ENCODE results near the gene SLC7A4.

- TF ChIP-seq SP1 (IDR thresholded peaks at IDR 0.05) (no peak), L3MBTL2 (conservative IDR thresholded peaks at IDR 0.05) (no peak), FOXA1 (IDR thresholded peaks at IDR 0.05) (no peak), HDGF (IDR thresholded peaks at IDR 0.05; ENCODE audit: borderline replicate concordance) (no peak)
These were observed 41.9 kb downstream of the SLC7A4 start for GRCh38 chr22:20990184-20991180.

Data from HEK293T (cell line).